Measurements from ENCODE around the gene KCNQ4.

The KCNQ4 gene

DNA sequence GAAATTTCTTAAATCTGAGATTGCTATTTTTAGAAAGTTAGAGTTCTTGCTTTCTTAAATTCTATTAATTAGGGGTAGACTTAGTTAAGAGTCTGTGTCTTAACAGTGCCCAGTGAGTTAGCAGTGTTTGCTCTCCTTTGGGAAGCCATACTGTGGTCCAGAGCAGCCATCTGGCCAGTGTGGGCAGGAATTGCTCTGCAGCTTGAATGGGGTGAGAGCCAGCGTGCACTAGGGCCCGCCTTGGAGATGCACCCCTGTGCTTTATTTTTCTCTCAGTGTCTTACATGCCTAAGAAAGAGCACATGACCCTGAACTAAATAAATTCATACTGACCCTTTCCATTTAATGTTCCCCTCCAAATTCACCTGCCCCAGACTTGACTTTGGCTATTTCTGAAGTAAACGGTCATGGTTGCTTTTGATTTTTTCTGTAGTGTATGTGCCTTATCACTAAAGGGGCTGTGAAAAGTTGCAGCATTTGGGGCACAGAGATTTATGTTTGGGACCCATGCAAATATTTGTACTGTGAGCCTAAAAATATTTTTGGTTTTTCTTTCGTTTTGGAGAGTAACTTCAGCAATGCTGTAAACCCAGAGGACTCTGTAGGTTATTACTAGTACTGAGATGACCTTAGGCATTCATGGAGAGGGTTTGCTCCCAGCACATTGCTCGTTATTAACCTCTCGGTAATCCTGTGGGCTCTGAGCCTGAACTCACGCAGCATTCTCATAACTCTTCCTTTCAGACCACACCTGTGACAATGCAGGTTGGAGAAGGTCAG is 21.3 kb upstream of the KCNQ4 start:
- H3K4me3 ChIP-seq (ENCODE audit: low read depth, low read length): no peak overlapping the region
- TF ChIP-seq, protein P1, sequence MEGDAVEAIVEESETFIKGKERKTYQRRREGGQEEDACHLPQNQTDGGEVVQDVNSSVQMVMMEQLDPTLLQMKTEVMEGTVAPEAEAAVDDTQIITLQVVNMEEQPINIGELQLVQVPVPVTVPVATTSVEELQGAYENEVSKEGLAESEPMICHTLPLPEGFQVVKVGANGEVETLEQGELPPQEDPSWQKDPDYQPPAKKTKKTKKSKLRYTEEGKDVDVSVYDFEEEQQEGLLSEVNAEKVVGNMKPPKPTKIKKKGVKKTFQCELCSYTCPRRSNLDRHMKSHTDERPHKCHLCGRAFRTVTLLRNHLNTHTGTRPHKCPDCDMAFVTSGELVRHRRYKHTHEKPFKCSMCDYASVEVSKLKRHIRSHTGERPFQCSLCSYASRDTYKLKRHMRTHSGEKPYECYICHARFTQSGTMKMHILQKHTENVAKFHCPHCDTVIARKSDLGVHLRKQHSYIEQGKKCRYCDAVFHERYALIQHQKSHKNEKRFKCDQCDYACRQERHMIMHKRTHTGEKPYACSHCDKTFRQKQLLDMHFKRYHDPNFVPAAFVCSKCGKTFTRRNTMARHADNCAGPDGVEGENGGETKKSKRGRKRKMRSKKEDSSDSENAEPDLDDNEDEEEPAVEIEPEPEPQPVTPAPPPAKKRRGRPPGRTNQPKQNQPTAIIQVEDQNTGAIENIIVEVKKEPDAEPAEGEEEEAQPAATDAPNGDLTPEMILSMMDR (IDR thresholded peaks at IDR 0.05; ENCODE audit: control insufficient read depth, extremely low read depth, insufficient read depth): no peak

DNA sequence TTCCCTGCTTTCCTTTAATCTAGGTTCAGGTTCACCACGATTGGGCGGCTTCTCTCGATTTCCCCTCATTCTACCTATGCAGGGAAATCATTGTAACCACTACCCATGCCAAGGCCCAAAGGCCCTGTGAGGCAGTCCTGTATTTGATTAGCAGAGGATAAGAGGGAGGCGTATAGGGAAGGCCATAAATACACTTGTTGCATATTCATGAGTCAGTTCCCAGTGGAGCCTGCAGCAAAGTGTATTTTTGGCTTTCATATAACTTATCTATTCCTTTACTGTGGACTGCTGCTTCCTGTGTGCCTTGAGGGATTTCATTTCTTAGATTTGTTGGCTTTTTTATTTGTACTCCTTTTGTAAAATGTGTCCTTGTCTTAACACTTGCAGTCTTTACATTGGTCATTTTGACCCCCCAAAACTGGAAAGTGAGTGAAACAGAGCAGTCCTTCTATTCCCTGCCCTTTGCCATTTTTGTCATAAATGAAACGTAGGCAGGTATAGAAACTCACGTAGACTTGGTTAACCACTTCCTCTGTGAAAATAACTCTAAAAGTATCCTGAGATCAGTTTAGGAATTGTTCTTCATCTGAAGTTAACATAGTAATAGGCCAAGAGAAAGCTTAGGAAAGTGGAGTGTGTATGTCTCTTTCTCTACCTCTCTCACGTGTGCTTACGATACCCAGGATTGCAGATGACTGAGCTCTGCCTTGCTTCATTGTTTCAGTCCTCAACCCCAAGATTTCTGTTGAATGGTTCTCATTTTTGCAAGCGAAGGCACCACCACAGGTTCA is 19.6 kb upstream of the KCNQ4 start:
- H3K4me3 ChIP-seq (ENCODE audit: low read depth, low read length): no peak overlapping the region
- TF ChIP-seq, protein P1 (IDR thresholded peaks at IDR 0.05; ENCODE audit: control insufficient read depth, extremely low read depth, insufficient read depth): no peak
- DNase-seq (ENCODE audit: low read depth): no peak

More for the DNA sequence above, 21.3 kb upstream of the KCNQ4 start:
- DNase-seq (ENCODE audit: low read depth): no peak

DNA sequence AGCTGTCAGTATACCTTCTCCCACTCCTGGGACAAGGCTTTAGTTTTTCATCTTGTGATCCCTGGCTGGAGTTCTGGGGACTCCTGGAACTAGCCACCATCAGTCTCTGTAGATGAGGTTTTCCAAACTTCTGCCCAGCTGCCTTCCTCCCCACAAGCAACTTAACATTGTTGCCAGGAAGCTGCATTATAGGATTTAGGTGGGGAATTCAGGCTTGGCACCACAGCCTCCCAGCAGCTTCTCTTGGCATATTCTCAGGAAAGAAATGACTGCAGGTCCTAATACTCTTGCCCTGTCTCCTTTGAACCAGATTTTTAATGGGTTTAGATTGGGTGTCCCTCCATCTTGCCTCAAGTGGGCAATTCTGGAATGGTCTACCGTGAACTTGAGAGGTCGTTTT is 18.6 kb upstream of the KCNQ4 start:
- no peak overlapping the region for H3K4me3 ChIP-seq (ENCODE audit: low read depth, low read length)
- no peak for DNase-seq (ENCODE audit: low read depth)
- TF ChIP-seq, protein P1 (IDR thresholded peaks at IDR 0.05; ENCODE audit: control insufficient read depth, extremely low read depth, insufficient read depth): no peak

GRCh38 chr1:40766017-40766416 is 17.6 kb upstream of the KCNQ4 start:
- no peak for DNase-seq (ENCODE audit: low read depth)
- TF ChIP-seq, protein P1 (IDR thresholded peaks at IDR 0.05; ENCODE audit: control insufficient read depth, extremely low read depth, insufficient read depth): no peak
- no peak overlapping the region for H3K4me3 ChIP-seq (ENCODE audit: low read depth, low read length)

GRCh38 chr1:40766560-40766959 is 17.0 kb upstream of the KCNQ4 start:
- DNase-seq (ENCODE audit: low read depth): no peak
- TF ChIP-seq, protein P1 (IDR thresholded peaks at IDR 0.05; ENCODE audit: control insufficient read depth, extremely low read depth, insufficient read depth): no peak

DNA sequence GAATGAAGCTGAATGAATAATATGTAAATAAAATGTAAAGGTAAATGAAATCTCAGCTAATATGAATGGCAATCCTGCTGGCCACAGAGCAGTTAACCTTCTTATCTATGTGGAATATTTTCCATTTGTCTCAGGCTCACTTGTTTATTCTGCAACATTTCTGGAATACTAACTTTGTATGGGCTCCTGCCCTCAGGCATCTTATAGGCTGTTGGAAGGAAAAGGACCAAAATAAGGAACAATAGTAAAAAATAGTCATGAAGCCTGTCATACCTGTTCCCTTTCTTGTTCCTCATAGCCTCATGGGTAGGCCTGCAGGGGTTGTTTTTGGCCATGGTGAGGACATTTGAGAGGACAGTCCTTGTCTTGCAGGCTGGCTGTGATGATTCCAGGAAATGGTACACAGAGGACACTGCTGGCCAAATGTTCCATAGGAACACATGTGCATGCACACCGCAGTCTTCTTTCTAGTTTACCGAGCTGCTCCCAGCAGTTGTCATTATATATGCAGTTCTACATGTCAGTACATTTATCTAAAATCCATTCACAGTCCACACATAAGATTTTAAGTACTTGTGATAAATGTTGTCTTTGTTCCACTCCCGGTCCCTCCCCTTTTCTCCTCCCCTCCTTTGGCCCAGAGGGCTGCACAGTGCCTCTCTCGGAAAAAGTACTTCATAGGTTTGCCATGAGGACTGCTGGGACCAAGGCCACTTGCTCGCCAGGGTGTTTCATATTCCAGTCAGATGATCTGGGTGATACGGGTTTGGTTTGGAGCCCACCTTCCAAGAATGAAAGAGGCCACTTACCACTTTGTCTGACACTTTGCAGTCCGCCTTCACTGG is 15.2 kb upstream of the KCNQ4 start:
- TF ChIP-seq, protein P1 (IDR thresholded peaks at IDR 0.05; ENCODE audit: control insufficient read depth, extremely low read depth, insufficient read depth): no peak

More at GRCh38 chr1:40766560-40766959, 17.0 kb upstream of the KCNQ4 start:
- no peak overlapping the region for H3K4me3 ChIP-seq (ENCODE audit: low read depth, low read length)

More for the DNA sequence above, 15.2 kb upstream of the KCNQ4 start:
- no peak for DNase-seq (ENCODE audit: low read depth)
- H3K4me3 ChIP-seq (ENCODE audit: low read depth, low read length): no peak overlapping the region

Measured in LNCaP clone FGC (cell line).